CD4-positive, alpha-beta T cell treated with Interleukin-17A for 1 hour (primary cell): Measurements from ENCODE around the gene MESP2.

Experiments
- DNase-seq: peaks from one replicate; pipeline ENCODE4 v3.0.0-alpha.2; 2020

MESP2 gene

GRCh38 chr15:89802986-89803824, 27.1 kb downstream of the MESP2 start:
- DNase-seq: no peak

GRCh38 chr15:89803941-89804800, 28.0 kb downstream of the MESP2 start:
- no peak for DNase-seq

- DNase-seq: no peak
Observed at GRCh38 chr15:89805241-89806209, 29.4 kb downstream of the MESP2 start.

- no peak for DNase-seq
Observed at GRCh38 chr15:89806210-89806558, 30.1 kb downstream of the MESP2 start.

GRCh38 chr15:89806559-89807550, 30.7 kb downstream of the MESP2 start:
- DNase-seq: no peak

- no peak for DNase-seq
Observed at GRCh38 chr15:89807689-89808088, 31.6 kb downstream of the MESP2 start.

GRCh38 chr15:89808160-89808870, 32.2 kb downstream of the MESP2 start:
- no peak for DNase-seq

- no peak for DNase-seq
Observed at GRCh38 chr15:89809093-89809786, 33.1 kb downstream of the MESP2 start.

- no peak for DNase-seq
Observed at GRCh38 chr15:89809787-89810148, 33.6 kb downstream of the MESP2 start.

GRCh38 chr15:89810837-89811236, 34.7 kb downstream of the MESP2 start:
- no peak for DNase-seq

- DNase-seq: no peak
Observed at GRCh38 chr15:89812011-89812846, 36.1 kb downstream of the MESP2 start.

GRCh38 chr15:89812847-89813320, 36.8 kb downstream of the MESP2 start:
- DNase-seq: no peak

- DNase-seq: no peak
Observed at GRCh38 chr15:89813381-89814111, 37.4 kb downstream of the MESP2 start.

GRCh38 chr15:89814112-89814742, 38.1 kb downstream of the MESP2 start:
- no peak for DNase-seq

GRCh38 chr15:89815769-89816168, 39.6 kb downstream of the MESP2 start:
- no peak for DNase-seq

GRCh38 chr15:89817701-89818280, 41.7 kb downstream of the MESP2 start:
- DNase-seq: no peak

GRCh38 chr15:89818287-89818686, 42.2 kb downstream of the MESP2 start:
- DNase-seq: no peak
